Astrocyte (in vitro differentiated cells and primary cell): ENCODE data around the gene ENTHD1.

Experiments
- CTCF ChIP-seq: IDR thresholded peaks from 2 replicates; pipeline ENCODE4 v1.5.1; 2011; ENCODE audit warnings: low read depth, mild to moderate bottlenecking, inconsistent platforms, low read length, moderate library complexity; ENCODE audit not compliant: insufficient read depth
- EZH2 ChIP-seq: IDR thresholded peaks from 2 replicates; pipeline ENCODE4 v1.6.1; 2012; ENCODE audit warnings: mild to moderate bottlenecking, low read length, inconsistent platforms; ENCODE audit not compliant: insufficient read depth

- TF ChIP-seq CTCF (no peak), EZH2 (no peak)
Measured at GRCh38 chr22:39908136-39908535, 14.6 kb upstream of the ENTHD1 start.
